Activated naive CD4-positive, alpha-beta T cell treated with anti-CD3 and anti-CD28 coated beads, Interleukin-2, amount 50 U/mL, for 24 hours (primary cell): Measurements from ENCODE around the gene KCNQ1OT1.

Experiments used
- H3K27ac Mint-ChIP-seq: one replicate; pipeline ENCODE4 v1.8.0; 2021; ENCODE audit warnings: mild to moderate bottlenecking, mixed read lengths
- H3K27me3 Mint-ChIP-seq: one replicate; pipeline ENCODE4 v1.8.0; 2021; ENCODE audit warnings: mixed read lengths
- H3K36me3 Mint-ChIP-seq: one replicate; pipeline ENCODE4 v1.8.0; 2021; ENCODE audit warnings: mixed read lengths
- H3K4me1 Mint-ChIP-seq: one replicate; pipeline ENCODE4 v1.8.0; 2021; ENCODE audit warnings: mixed read lengths
- H3K4me3 Mint-ChIP-seq: one replicate; pipeline ENCODE4 v1.8.0; 2021; ENCODE audit warnings: mild to moderate bottlenecking, mixed read lengths
- H3K9me3 Mint-ChIP-seq: one replicate; pipeline ENCODE4 v1.8.0; 2021; ENCODE audit warnings: mixed read lengths

KCNQ1OT1 gene

DNA sequence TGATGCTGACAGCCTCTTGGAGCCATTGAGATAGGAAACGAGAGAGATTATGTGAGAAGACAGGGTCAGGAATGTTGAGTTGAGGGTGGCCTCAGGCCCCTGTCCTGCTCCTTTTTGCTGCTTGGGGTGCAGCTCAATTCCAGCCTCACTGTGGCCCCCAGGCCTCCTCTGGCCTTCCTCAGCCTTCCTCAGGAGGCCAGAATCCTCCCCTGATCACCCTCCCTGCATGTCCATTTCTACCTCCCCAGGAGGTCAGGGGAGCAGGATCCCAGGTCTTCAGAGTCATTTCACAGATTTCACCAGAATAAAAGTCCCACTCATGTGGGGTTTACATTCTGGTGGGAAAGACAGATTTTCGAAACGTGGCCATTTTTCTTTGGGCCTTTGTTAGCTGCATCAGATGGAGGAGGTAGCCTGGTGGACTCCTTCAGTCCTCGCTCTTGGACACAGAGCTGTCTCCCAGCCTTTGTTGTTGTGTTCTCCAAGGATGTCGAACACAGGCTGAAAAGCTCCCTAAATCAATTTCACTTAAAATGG, 2.2 kb upstream of the KCNQ1OT1 start:
- peaks cover 8% of the 10 kb centered on the region for H3K36me3 Mint-ChIP-seq
- H3K27me3 Mint-ChIP-seq = no peaks in the 10 kb centered on the region
- H3K4me3 Mint-ChIP-seq = no peak overlapping the region
- no peak overlapping the region for H3K27ac Mint-ChIP-seq
- H3K4me1 Mint-ChIP-seq = peaks cover 9% of the 10 kb centered on the region
- no peaks in the 10 kb centered on the region for H3K9me3 Mint-ChIP-seq

DNA sequence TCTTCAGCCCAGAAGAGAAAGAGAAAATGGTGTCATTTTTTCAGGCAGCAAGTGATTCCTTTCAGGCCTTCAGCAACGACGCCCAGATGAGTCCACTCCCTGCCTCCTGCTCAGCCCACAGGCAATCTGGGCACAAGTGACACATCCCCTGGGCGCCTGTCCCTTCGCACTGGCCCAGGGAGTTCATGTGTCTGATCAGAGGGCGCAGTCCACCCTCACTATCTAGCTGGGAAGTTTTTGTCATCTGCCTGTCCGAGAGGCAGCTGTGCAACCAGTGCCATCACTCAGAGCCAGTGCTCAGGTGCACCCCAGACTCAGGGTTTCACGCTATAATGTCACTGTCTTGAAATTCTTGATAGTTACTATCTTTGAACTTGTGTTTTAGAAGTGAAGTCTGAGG, 1.4 kb upstream of the KCNQ1OT1 start:
- no peaks in the 10 kb centered on the region for H3K27me3 Mint-ChIP-seq
- H3K4me1 Mint-ChIP-seq = peaks cover 9% of the 10 kb centered on the region
- peaks cover 12% of the 10 kb centered on the region for H3K36me3 Mint-ChIP-seq
- H3K4me3 Mint-ChIP-seq = peak overlapping the region; percentile 47
- no peaks in the 10 kb centered on the region for H3K9me3 Mint-ChIP-seq
- H3K27ac Mint-ChIP-seq = no peak overlapping the region

DNA sequence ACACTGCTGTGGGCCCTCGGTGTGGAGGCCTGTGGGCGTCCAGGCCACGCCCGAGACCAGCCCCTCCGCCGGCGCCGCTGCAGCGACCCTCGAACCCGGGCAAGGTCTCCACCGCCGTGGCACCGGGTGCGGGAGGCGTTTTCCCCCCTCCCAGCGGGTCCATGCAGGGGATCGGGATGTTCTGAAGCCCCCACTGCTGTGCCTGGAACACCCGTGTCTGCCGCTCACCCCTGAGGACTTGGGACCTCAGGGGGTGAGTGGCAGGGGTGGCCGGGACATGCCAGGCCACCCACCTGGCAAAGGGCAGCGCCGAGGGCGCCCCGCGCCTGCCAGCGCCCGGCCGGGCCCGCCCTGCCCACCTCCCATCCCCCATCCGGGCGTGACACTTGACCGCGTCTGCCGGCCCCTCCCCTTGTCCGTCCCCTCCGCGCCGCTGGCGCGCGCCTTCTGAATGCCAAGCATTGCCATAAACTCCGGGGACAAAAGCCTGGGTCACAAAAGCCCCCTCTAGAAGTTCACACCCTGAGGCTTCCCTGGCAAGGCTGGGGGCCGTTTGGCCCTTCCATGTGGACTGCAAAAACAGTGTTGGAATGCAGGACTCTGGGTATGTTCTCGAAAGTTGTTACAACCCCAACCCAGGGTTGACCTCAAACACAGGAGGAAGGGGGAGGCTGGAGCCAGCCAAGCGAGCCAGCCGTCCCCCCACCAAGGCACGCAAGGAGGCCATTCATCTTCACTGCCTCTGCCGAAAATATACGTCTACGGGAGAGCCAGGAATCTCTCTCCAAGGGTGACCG, 819 bp upstream of the KCNQ1OT1 start:
- no peak overlapping the region for H3K27ac Mint-ChIP-seq
- H3K4me1 Mint-ChIP-seq = peaks cover 9% of the 10 kb centered on the region

DNA sequence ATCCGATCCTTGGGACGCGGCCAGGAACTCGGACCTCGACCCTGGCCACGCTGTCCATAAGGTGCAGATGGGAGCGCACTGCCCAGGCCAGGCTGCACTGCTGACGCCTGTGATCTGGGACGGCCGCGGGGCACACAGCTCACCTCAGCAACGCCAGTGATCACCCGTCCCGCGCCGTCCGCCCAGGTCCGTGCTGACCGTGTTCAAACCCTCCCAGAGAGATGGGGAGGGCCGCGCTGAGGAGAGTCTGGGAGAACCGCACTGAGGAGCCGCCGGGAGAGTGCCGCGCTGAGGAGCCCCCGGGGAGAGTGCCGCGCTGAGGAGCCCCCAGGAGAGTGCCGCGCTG, 636 bp downstream of the KCNQ1OT1 start:
- H3K36me3 Mint-ChIP-seq = peaks cover 13% of the 10 kb centered on the region
- peaks cover 9% of the 10 kb centered on the region for H3K4me1 Mint-ChIP-seq
- H3K4me3 Mint-ChIP-seq = peak overlapping the region; percentile 83
- no peaks in the 10 kb centered on the region for H3K9me3 Mint-ChIP-seq
- H3K27me3 Mint-ChIP-seq = no peaks in the 10 kb centered on the region
- no peak overlapping the region for H3K27ac Mint-ChIP-seq

More for the DNA sequence above, 819 bp upstream of the KCNQ1OT1 start:
- no peaks in the 10 kb centered on the region for H3K9me3 Mint-ChIP-seq
- no peaks in the 10 kb centered on the region for H3K27me3 Mint-ChIP-seq
- H3K4me3 Mint-ChIP-seq = peak overlapping the region; percentile 83
- peaks cover 12% of the 10 kb centered on the region for H3K36me3 Mint-ChIP-seq

DNA sequence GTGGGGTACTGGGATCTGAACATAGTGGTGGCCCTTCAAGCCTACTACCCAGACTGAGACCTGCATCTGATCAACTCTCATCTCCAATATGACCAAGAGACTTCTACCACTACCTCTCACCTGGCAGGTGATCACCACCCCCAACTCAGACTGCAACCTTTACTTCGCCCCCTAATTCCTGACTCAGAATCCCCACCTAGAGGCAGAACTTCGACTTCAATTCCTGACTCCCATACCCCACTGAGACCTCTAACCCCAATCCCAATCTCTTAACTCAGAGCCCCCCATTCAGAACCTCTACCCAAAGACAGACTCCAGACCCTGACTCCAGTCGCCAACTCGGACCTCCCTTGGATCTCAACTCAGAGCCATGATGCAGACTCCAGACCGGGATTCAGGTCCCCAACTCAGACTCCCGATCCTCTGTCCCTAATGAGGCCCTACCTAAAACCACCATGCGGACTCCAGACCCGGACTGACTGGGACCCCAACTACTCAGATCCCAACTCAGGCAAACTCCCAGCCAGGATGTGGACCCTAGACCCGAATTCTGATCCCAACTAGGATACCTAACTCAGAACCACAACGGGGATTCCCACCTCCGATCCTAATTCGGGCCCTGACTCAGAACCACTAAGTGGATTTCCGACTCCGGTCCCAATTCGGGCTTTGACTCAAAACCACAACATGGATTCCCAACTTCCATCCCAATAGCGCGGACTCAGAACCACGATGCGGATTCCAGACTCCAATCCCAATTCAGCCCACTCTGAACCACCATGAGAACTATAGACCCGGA, 1.2 kb downstream of the KCNQ1OT1 start:
- no peaks in the 10 kb centered on the region for H3K9me3 Mint-ChIP-seq
- H3K36me3 Mint-ChIP-seq = peaks cover 13% of the 10 kb centered on the region
- H3K27me3 Mint-ChIP-seq = no peaks in the 10 kb centered on the region
- H3K4me1 Mint-ChIP-seq = peaks cover 9% of the 10 kb centered on the region
- peak overlapping the region; percentile 83 for H3K4me3 Mint-ChIP-seq
- H3K27ac Mint-ChIP-seq = no peak overlapping the region

DNA sequence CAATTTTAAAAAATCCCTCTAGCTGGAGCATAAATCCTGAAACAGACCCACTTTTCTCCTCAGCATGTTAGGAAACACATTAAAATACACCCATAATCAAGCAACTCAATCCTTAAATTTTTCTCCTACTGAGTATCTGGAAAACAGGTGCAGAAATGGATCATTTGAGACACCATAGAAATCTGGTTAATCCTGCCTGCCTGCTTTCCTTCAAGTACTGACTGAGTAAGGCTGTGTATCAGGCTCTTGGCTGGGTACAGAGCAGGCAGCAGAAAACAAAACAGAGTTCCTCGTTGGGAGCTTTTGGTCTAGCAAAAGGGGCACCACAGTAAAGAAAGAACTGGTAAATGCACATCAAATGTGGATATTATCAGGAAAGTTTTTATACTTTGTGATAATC, 1.9 kb downstream of the KCNQ1OT1 start:
- no peak overlapping the region for H3K4me3 Mint-ChIP-seq

DNA sequence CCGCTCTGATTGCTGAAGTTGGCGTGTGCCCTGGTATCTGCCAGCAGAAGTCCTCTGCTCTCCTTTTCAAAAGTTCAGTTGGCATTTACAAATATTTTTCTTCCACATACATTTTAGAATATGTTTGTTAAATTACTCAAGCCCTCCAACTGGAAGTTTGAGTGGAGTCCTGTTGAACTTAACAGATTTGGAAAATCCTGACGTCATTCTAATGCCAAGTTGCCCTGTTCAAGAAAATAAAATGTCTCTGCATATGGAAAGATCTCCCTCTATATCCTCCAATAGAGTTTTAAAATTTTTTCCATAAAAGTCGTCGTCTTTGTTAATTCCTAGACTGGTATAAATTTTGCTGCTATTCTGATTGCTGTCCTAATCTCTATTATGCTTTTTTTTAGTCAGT, 3.3 kb downstream of the KCNQ1OT1 start:
- Mint-ChIP-seq H3K4me1 (peaks cover 9% of the 10 kb centered on the region), H3K4me3 (no peak overlapping the region), H3K9me3 (no peaks in the 10 kb centered on the region), H3K27me3 (no peaks in the 10 kb centered on the region), H3K27ac (no peak overlapping the region), H3K36me3 (peaks cover 13% of the 10 kb centered on the region)

More for the DNA sequence above, 1.9 kb downstream of the KCNQ1OT1 start:
- H3K36me3 Mint-ChIP-seq = peaks cover 13% of the 10 kb centered on the region
- no peak overlapping the region for H3K27ac Mint-ChIP-seq
- H3K9me3 Mint-ChIP-seq = no peaks in the 10 kb centered on the region
- peaks cover 9% of the 10 kb centered on the region for H3K4me1 Mint-ChIP-seq
- no peaks in the 10 kb centered on the region for H3K27me3 Mint-ChIP-seq

DNA sequence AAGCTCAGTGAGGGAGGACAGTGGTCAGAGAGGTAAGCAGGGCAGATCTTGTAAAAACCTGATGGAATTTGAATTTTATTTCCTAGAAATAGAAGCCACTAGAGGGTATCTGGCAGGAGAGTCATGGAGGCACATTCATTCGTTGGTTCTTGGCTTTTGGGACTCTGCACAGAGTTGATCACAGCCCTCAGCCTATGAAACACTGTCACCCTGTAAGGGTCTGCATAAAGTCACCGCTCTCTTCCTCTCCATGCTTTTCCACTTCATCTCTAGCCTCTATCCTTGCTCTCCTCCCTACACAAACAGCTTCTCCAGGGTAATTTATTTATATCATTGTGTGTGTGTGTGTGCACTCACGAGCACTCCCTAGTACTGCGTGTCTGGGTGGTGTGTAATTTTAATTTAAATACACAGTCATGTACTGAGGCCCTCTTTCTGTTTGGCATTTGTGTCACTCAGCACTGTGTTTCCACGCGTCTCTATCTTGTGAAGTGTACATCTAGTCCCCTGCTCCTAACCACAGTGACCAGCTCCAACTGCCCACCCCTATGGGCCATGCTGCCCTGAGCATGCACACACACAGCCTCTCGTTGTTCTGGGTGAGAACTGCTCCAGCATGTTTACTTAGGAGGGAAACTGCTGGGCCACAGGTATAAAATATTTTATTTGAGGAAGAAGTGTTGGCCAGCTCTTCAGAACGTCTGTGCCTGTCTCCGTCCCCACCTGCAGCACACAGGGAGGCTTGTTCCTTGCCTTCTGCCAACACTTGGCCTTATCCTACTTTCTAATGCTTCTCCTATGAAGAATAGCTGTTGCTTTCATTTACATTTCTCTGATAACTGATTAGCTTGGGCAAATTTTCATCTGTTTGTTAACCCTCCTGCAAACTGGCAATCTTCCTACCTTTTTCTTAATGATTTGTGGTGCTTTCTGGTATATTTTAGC, 4.5 kb downstream of the KCNQ1OT1 start:
- Mint-ChIP-seq H3K4me3 (no peak overlapping the region), H3K36me3 (peaks cover 13% of the 10 kb centered on the region), H3K4me1 (peaks cover 9% of the 10 kb centered on the region), H3K9me3 (no peaks in the 10 kb centered on the region), H3K27ac (no peak overlapping the region), H3K27me3 (no peaks in the 10 kb centered on the region)

DNA sequence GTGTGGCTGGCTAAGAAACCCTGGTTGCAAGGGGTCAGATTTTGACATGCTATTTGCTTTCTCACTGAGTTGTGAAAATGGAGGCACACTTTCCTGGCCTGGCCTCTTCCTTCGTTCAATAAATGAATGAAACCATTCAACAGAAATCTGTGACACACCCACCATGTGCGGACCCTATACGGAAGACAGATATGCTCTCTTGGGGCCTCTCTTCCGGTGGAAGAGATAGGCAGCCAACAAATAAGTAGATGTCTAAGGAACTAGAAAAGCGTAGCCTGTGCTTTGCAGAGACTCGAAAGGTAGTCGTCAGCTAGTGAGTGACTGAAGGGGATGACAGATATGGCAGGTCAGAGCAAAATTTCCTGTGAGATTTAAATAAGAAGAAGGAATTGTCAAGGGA, 5.3 kb downstream of the KCNQ1OT1 start:
- Mint-ChIP-seq H3K27me3 (no peaks in the 10 kb centered on the region), H3K4me3 (no peak overlapping the region), H3K27ac (no peak overlapping the region)

DNA sequence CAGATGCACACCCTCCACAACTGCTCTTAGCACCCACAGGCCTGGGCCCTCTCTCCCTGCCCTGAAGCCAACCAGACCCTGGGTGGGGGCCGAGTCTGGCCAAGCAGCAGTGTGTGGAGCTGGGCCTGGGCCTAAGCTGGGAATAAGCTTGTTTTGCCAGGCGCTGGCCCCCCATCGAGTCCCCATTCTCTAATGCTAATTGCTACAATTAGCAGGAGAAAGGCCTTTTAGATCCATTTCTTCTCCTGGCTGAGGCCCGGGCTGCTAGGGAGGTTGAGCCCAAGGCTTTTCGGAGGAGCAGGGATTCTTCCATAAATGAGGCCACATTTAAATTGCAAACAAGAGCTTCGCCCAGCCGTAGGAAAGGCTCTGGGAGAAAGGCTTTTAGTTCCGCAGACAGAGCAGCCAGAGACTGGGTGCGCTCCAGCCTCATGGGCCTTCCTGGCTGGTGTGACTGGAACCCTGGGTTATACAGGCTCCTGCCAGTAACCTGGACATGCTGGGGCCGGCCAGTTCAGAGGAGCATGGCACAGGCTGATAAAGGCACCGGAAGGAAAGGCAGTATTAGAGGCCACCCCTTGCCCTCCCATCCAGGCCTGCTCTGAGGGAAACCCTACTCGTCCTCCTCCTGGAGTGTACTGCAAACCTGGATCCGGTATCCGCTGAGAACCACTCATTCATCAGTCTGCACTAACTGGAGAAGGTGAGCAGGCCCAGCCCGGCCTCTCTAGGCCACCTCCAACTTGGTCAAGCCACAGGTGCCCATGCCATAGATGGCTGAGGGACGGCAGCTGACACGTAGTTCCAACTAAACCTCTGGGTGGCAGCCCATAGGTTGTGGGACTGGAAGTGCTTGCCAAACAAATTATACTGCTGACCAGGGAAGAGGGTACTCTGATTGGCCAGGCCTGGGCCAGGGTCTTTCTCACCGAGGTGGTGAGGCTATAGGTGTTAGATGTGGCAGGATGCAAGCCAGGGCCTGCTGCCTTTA, 6.2 kb downstream of the KCNQ1OT1 start:
- H3K36me3 Mint-ChIP-seq = peaks cover 11% of the 10 kb centered on the region
- no peaks in the 10 kb centered on the region for H3K9me3 Mint-ChIP-seq
- H3K27ac Mint-ChIP-seq = no peak overlapping the region
- no peak overlapping the region for H3K4me3 Mint-ChIP-seq
- H3K27me3 Mint-ChIP-seq = no peaks in the 10 kb centered on the region
- H3K4me1 Mint-ChIP-seq = peaks cover 4% of the 10 kb centered on the region

More for the DNA sequence above, 5.3 kb downstream of the KCNQ1OT1 start:
- Mint-ChIP-seq H3K9me3 (no peaks in the 10 kb centered on the region), H3K36me3 (peaks cover 13% of the 10 kb centered on the region), H3K4me1 (peaks cover 9% of the 10 kb centered on the region)

DNA sequence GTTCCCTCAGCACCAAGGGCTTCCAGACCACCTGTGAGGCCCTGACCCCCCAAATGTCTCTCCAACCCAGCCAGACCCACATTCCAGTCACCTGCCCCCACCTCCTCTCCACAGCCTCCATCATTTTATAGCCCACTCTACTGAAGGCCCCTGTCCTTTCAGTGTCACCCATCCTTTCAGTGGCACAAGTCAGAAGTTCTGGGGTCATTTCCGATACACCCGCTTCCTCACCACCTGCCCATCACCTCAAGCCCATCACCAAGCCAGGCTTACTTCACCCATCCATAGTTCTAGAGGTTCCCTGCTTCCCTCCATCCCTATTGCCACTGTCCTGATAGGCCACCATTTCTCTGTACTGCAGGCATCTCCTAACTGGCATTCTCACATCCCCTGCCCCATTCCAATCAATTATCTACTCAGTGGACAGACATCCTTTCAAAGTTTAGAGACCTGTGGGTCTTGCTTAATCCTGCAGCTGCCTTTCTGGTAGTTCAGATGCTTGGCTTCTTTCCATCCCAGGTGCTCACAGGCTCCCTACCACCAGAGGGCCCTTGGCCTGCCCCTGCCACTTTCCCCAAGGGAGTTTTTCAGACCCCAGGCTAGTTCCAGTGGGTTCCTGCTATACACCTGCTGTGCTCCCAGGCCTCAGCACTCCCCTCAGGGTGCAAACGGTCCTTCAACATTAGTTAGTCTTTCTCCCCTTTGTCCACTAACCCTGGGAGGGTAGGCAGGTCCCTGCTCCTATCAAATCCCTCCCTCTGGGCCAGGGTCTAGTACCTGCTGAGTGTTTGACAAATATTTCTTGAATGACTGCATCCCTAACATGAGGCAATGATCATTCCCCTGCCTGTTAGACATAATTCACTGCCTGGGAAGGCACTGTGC, 7.6 kb downstream of the KCNQ1OT1 start:
- no peaks in the 10 kb centered on the region for H3K9me3 Mint-ChIP-seq
- H3K4me1 Mint-ChIP-seq = no peaks in the 10 kb centered on the region
- H3K36me3 Mint-ChIP-seq = peaks cover 8% of the 10 kb centered on the region
- no peak overlapping the region for H3K4me3 Mint-ChIP-seq
- no peaks in the 10 kb centered on the region for H3K27me3 Mint-ChIP-seq
- H3K27ac Mint-ChIP-seq = no peak overlapping the region

DNA sequence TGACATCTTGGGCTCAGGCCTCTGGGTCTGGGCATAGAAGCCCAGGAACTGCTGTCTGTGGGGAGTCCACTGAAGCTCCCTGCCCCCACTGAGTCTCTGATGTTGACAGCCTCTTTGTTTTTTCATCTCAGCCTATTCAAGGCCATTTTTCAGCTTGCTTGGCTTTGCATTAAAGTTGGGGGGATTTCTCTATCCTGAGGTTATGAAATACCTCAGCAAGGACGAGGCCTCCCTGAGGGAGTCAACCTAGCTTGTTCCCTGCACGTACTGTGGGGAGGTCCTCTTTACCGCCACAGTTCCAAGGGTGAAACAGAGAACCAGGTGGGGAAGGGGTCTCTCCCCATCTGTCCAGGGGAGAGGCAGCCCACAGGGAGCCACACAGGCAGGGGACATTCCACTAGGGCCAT, 8.4 kb downstream of the KCNQ1OT1 start:
- no peaks in the 10 kb centered on the region for H3K27me3 Mint-ChIP-seq
- no peaks in the 10 kb centered on the region for H3K4me1 Mint-ChIP-seq
- peaks cover 4% of the 10 kb centered on the region for H3K36me3 Mint-ChIP-seq
- H3K9me3 Mint-ChIP-seq = no peaks in the 10 kb centered on the region
- H3K4me3 Mint-ChIP-seq = no peak overlapping the region
- H3K27ac Mint-ChIP-seq = no peak overlapping the region

DNA sequence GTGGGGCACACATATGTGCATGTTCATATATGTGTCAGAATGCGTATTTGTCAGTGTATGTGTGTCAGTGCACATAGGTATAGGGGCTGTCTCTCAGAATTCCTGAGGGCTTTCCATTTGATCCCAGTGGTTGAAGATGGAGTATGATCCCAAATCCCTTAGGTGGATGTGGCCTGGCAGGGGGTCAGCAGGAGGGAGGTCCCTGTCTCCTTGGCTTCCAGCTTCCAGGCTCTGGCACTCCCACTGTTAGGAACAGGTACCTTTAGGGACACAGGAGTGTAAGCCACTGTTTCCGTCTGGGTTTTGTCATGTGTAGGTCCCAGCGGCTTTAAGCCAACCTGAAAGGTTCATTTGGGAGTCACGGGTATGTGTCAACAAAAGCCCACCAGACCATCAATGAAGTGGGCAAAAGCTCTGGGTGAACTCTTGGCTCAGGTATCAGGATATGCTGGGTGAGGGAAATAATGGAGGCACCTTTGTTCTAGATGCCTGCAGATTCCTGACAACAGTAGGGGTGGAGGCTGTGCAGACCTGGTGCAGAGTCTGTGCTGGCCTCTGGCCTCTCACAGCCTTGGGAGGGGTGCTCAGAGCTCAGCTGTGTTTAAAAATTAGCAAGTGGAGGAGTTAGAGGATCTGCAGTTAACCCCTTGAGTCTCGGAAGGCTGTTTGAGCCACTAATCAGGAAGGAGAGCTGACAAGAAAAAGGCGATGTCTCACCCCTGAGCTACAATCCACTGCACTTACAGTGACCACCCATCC, 9.0 kb downstream of the KCNQ1OT1 start:
- Mint-ChIP-seq H3K9me3 (no peaks in the 10 kb centered on the region), H3K36me3 (peaks cover 4% of the 10 kb centered on the region), H3K27me3 (no peaks in the 10 kb centered on the region), H3K4me1 (no peaks in the 10 kb centered on the region), H3K4me3 (no peak overlapping the region), H3K27ac (no peak overlapping the region)
